Measurements from ENCODE around the gene CNNM3.

The CNNM3 gene

GRCh38 chr2:96816836-96817702, 1.0 kb downstream of the CNNM3 start:
- peak in 2 of 56 donors; percentile 44 to 54 for DNase-seq

GRCh38 chr2:96817882-96818281, 1.8 kb downstream of the CNNM3 start:
- no peak for DNase-seq

- DNase-seq = no peak
These were observed 3.2 kb downstream of the CNNM3 start for GRCh38 chr2:96819128-96819875.

GRCh38 chr2:96819876-96820511, 3.9 kb downstream of the CNNM3 start:
- no peak for DNase-seq

- no peak for DNase-seq
These were observed 5.1 kb downstream of the CNNM3 start for GRCh38 chr2:96821113-96821675.

GRCh38 chr2:96822786-96823185, 6.7 kb downstream of the CNNM3 start:
- DNase-seq = no peak

GRCh38 chr2:96823198-96823597, 7.1 kb downstream of the CNNM3 start:
- DNase-seq = no peak

GRCh38 chr2:96824079-96824870, 8.2 kb downstream of the CNNM3 start:
- no peak for DNase-seq

GRCh38 chr2:96825057-96825456, 9.0 kb downstream of the CNNM3 start:
- DNase-seq = no peak

GRCh38 chr2:96826546-96827278, 10.6 kb downstream of the CNNM3 start:
- no peak for DNase-seq

GRCh38 chr2:96828436-96828835, 12.4 kb downstream of the CNNM3 start:
- DNase-seq = no peak

- DNase-seq = no peak
These were observed 12.8 kb downstream of the CNNM3 start for GRCh38 chr2:96828874-96829273.

GRCh38 chr2:96830044-96830562, 14.0 kb downstream of the CNNM3 start:
- DNase-seq = no peak

- no peak for DNase-seq
These were observed 15.6 kb downstream of the CNNM3 start for GRCh38 chr2:96831679-96832078.

- DNase-seq = no peak
These were observed 16.3 kb downstream of the CNNM3 start for GRCh38 chr2:96832408-96832753.

GRCh38 chr2:96832754-96833507, 16.9 kb downstream of the CNNM3 start:
- no peak for DNase-seq

- no peak for DNase-seq
These were observed 19.8 kb downstream of the CNNM3 start for GRCh38 chr2:96835830-96836229.

GRCh38 chr2:96837575-96837974, 21.5 kb downstream of the CNNM3 start:
- no peak for DNase-seq

Measured in nucleus accumbens (tissue), 56 donors.